SK-N-SH treated with all-trans-retinoic acid at 6 μM for 48 hours (cell line): ENCODE results near the gene MAP3K10.
A peak's percentile ranks its signal among the peaks of the same experiment; 100 is the strongest.
"Not testable (repeated sequence)": the region's sequence is repeated elsewhere in the genome, so short reads cannot be mapped to it uniquely, and the experiment has no call there.

ENCODE experiments used
- ATAC-seq: fragments of 200-7000 bp; cut with Tn5 transposase; 3 replicates; pipeline ENCODE4 v1.9.1; 2020; ENCODE audit warnings: mild to moderate bottlenecking, moderate library complexity
- ARNTL ChIP-seq: fragments of 450-650 bp; formaldehyde crosslinking; IDR thresholded peaks from 2 replicates; pipeline ENCODE4 v1.5.0; 2020; ENCODE audit warnings: low read depth, mild to moderate bottlenecking, moderate library complexity, borderline replicate concordance
- BACH2 ChIP-seq: fragments of 250-450 bp; sonication (Bioruptor Pico); IDR thresholded peaks from 2 replicates; pipeline ENCODE4 v1.9.0; 2021; ENCODE audit warnings: mild to moderate bottlenecking, borderline replicate concordance
- CSDC2 ChIP-seq: fragments of 250-450 bp; sonication (Bioruptor Pico); IDR thresholded peaks from 2 replicates; pipeline ENCODE4 v1.5.0; 2020; ENCODE audit warnings: mild to moderate bottlenecking, moderate library complexity
- ESRRG ChIP-seq: fragments of 250-450 bp; sonication (Bioruptor Pico); IDR thresholded peaks from 2 replicates; pipeline ENCODE4 v1.6.1; 2021; ENCODE audit warnings: mild to moderate bottlenecking
- GLIS3 ChIP-seq: fragments of 250-450 bp; sonication (Bioruptor Pico); IDR thresholded peaks from 2 replicates; pipeline ENCODE4 v1.5.0; 2020; ENCODE audit warnings: mild to moderate bottlenecking, moderate library complexity
- ISL1 ChIP-seq: fragments of 250-450 bp; sonication (Bioruptor Pico); IDR thresholded peaks from 2 replicates; pipeline ENCODE4 v2.1.2; 2022; ENCODE audit warnings: mild to moderate bottlenecking, moderate library complexity
- OSR1 ChIP-seq: fragments of 250-450 bp; sonication (Bioruptor Pico); IDR thresholded peaks from 2 replicates; pipeline ENCODE4 v1.8.0; 2022; ENCODE audit warnings: moderate library complexity, mild to moderate bottlenecking, inconsistent platforms
- PATZ1 ChIP-seq: fragments of 250-450 bp; sonication (Bioruptor Pico); IDR thresholded peaks from 2 replicates; pipeline ENCODE4 v1.8.0; 2020; ENCODE audit warnings: mild to moderate bottlenecking, moderate library complexity, borderline replicate concordance
- PPARA ChIP-seq: fragments of 250-450 bp; sonication (Bioruptor Pico); IDR thresholded peaks from 2 replicates; pipeline ENCODE4 v1.5.0; 2020; ENCODE audit warnings: mild to moderate bottlenecking, borderline replicate concordance
- RARB ChIP-seq: fragments of 250-450 bp; sonication (Bioruptor Pico); IDR thresholded peaks from 2 replicates; pipeline ENCODE4 v1.8.0; 2021; ENCODE audit warnings: mild to moderate bottlenecking, moderate library complexity
- SNAI2 ChIP-seq: fragments of 250-450 bp; sonication (Bioruptor Pico); IDR thresholded peaks from 2 replicates; pipeline ENCODE4 v1.5.0; 2020; ENCODE audit warnings: mild to moderate bottlenecking, moderate library complexity
- TCF4 ChIP-seq: fragments of 250-450 bp; sonication (Bioruptor Pico); IDR thresholded peaks from 2 replicates; pipeline ENCODE4 v1.8.0; 2021; ENCODE audit warnings: mild to moderate bottlenecking, moderate library complexity, borderline replicate concordance
- ZC3H10 ChIP-seq: fragments of 250-450 bp; sonication (Bioruptor Pico); IDR thresholded peaks from 2 replicates; pipeline ENCODE4 v1.5.1; 2021; ENCODE audit warnings: mild to moderate bottlenecking, moderate library complexity
- ZFP3 ChIP-seq: fragments of 250-450 bp; sonication (Bioruptor Pico); IDR thresholded peaks from 2 replicates; pipeline ENCODE4 v1.5.0; 2020; ENCODE audit warnings: mild to moderate bottlenecking, moderate library complexity
- ZFP30 ChIP-seq: fragments of 450-650 bp; formaldehyde crosslinking; IDR thresholded peaks from 2 replicates; pipeline ENCODE4 v1.5.0; 2022; ENCODE audit warnings: mild to moderate bottlenecking, moderate library complexity
- ZNF565 ChIP-seq: fragments of 450-650 bp; formaldehyde crosslinking; conservative IDR thresholded peaks from 2 replicates; pipeline ENCODE4 v1.5.0; 2020; ENCODE audit warnings: low read depth, mild to moderate bottlenecking, moderate library complexity
- ZNF70 ChIP-seq: fragments of 450-650 bp; formaldehyde crosslinking; IDR thresholded peaks from 2 replicates; pipeline ENCODE4 v1.5.0; 2020; ENCODE audit warnings: mild to moderate bottlenecking, moderate library complexity
- ZNF8 ChIP-seq: fragments of 450-650 bp; formaldehyde crosslinking; IDR thresholded peaks from 2 replicates; pipeline ENCODE4 v1.5.0; 2020; ENCODE audit warnings: mild to moderate bottlenecking, moderate library complexity
- TF ChIP-seq, protein P1 (sequence below): fragments of 250-450 bp; sonication (Bioruptor Pico); IDR thresholded peaks from 2 replicates; pipeline ENCODE4 v1.8.0; 2021; ENCODE audit warnings: low read depth, mild to moderate bottlenecking, moderate library complexity, borderline replicate concordance
- TF ChIP-seq, protein P2 (sequence below): fragments of 250-450 bp; sonication (Bioruptor Pico); IDR thresholded peaks from 2 replicates; pipeline ENCODE4 v1.5.0; 2020; ENCODE audit warnings: mild to moderate bottlenecking, moderate library complexity
- TF ChIP-seq, protein P3 (sequence below): fragments of 250-450 bp; sonication (Bioruptor Pico); IDR thresholded peaks from 2 replicates; pipeline ENCODE4 v1.5.1; 2021; ENCODE audit warnings: mild to moderate bottlenecking, moderate library complexity
- TF ChIP-seq, protein P4 (sequence below): fragments of 250-450 bp; sonication (Bioruptor Pico); IDR thresholded peaks from 2 replicates; pipeline ENCODE4 v1.5.1; 2020; ENCODE audit warnings: low read depth, mild to moderate bottlenecking, moderate library complexity

MAP3K10 gene

GRCh38 chr19:40217934-40218890 lies 27.0 kb downstream of the MAP3K10 start, which contains the start of gene TTC9B:
Gene TTC9B, minus strand, starts transcription at chr19:40218384. Its CDS starts 3 bp downstream, at chr19:40218381.
- peak; percentile 56 for ATAC-seq
- TF ChIP-seq ZFP30 (CRISPR knock-in tag), result no peak
- TF ChIP-seq, protein P1, sequence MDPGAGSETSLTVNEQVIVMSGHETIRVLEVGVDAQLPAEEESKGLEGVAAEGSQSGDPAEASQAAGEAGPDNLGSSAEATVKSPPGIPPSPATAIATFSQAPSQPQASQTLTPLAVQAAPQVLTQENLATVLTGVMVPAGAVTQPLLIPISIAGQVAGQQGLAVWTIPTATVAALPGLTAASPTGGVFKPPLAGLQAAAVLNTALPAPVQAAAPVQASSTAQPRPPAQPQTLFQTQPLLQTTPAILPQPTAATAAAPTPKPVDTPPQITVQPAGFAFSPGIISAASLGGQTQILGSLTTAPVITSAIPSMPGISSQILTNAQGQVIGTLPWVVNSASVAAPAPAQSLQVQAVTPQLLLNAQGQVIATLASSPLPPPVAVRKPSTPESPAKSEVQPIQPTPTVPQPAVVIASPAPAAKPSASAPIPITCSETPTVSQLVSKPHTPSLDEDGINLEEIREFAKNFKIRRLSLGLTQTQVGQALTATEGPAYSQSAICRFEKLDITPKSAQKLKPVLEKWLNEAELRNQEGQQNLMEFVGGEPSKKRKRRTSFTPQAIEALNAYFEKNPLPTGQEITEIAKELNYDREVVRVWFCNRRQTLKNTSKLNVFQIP (CRISPR knock-in tag), result no peak
- TF ChIP-seq, protein P2, sequence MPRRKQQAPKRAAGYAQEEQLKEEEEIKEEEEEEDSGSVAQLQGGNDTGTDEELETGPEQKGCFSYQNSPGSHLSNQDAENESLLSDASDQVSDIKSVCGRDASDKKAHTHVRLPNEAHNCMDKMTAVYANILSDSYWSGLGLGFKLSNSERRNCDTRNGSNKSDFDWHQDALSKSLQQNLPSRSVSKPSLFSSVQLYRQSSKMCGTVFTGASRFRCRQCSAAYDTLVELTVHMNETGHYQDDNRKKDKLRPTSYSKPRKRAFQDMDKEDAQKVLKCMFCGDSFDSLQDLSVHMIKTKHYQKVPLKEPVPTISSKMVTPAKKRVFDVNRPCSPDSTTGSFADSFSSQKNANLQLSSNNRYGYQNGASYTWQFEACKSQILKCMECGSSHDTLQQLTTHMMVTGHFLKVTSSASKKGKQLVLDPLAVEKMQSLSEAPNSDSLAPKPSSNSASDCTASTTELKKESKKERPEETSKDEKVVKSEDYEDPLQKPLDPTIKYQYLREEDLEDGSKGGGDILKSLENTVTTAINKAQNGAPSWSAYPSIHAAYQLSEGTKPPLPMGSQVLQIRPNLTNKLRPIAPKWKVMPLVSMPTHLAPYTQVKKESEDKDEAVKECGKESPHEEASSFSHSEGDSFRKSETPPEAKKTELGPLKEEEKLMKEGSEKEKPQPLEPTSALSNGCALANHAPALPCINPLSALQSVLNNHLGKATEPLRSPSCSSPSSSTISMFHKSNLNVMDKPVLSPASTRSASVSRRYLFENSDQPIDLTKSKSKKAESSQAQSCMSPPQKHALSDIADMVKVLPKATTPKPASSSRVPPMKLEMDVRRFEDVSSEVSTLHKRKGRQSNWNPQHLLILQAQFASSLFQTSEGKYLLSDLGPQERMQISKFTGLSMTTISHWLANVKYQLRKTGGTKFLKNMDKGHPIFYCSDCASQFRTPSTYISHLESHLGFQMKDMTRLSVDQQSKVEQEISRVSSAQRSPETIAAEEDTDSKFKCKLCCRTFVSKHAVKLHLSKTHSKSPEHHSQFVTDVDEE (CRISPR knock-in tag), result no peak
- no peak for TF ChIP-seq BACH2 (CRISPR knock-in tag)
- TF ChIP-seq ZFP3, result peak; percentile 46; the same call in 1 of the 2 replicates
- no peak for TF ChIP-seq PPARA (CRISPR knock-in tag)
- TF ChIP-seq ZNF565, result 0 out of 2 replicates have a peak, but pooled peaks have one; percentile 37
- TF ChIP-seq ESRRG (CRISPR knock-in tag), result no peak
- TF ChIP-seq CSDC2 (CRISPR knock-in tag), result no peak
- TF ChIP-seq OSR1 (CRISPR knock-in tag), result no peak
- TF ChIP-seq ZC3H10 (CRISPR knock-in tag), result no peak
- TF ChIP-seq, protein P3, sequence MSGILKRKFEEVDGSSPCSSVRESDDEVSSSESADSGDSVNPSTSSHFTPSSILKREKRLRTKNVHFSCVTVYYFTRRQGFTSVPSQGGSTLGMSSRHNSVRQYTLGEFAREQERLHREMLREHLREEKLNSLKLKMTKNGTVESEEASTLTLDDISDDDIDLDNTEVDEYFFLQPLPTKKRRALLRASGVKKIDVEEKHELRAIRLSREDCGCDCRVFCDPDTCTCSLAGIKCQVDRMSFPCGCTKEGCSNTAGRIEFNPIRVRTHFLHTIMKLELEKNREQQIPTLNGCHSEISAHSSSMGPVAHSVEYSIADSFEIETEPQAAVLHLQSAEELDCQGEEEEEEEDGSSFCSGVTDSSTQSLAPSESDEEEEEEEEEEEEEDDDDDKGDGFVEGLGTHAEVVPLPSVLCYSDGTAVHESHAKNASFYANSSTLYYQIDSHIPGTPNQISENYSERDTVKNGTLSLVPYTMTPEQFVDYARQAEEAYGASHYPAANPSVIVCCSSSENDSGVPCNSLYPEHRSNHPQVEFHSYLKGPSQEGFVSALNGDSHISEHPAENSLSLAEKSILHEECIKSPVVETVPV, result no peak
- TF ChIP-seq, all 23 proteins: peak for 2

- ATAC-seq, result not testable (repeated sequence)
These were observed 27.8 kb downstream of the MAP3K10 start for GRCh38 chr19:40219029-40219428.

- ATAC-seq, result peak; percentile 40
- TF ChIP-seq GLIS3 (CRISPR knock-in tag) (no peak), ESRRG (CRISPR knock-in tag) (no peak), PATZ1 (CRISPR knock-in tag) (no peak), ISL1 (CRISPR knock-in tag) (peak; percentile 33), BACH2 (CRISPR knock-in tag) (no peak), CSDC2 (CRISPR knock-in tag) (no peak)
- TF ChIP-seq, protein P3, result no peak
These were observed 28.6 kb downstream of the MAP3K10 start for GRCh38 chr19:40219721-40220276.

DNA sequence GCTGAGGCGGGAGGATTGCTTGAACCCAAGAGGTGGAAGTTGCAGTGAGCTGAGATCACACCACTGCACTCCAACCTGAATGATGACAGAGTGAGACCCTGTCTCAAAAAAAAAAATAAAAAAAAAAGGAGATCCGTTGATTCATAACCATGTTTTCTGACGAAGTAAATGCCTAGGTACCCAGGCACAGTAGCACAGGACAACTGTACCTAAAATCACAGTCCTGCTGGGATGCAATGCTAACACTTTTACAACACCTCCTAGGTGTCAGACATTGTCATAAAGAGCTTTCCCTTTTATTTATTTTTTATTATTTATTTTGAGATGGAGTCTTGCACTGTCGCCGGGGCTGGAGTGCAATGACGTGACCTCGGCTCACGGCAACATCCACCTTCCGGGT lies 29.4 kb downstream of the MAP3K10 start:
- ATAC-seq, result no peak
- TF ChIP-seq ZFP3, result no peak
- TF ChIP-seq, protein P4, sequence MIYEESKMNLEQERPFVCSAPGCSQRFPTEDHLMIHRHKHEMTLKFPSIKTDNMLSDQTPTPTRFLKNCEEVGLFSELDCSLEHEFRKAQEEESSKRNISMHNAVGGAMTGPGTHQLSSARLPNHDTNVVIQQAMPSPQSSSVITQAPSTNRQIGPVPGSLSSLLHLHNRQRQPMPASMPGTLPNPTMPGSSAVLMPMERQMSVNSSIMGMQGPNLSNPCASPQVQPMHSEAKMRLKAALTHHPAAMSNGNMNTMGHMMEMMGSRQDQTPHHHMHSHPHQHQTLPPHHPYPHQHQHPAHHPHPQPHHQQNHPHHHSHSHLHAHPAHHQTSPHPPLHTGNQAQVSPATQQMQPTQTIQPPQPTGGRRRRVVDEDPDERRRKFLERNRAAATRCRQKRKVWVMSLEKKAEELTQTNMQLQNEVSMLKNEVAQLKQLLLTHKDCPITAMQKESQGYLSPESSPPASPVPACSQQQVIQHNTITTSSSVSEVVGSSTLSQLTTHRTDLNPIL (CRISPR knock-in tag), result no peak
- no peak for TF ChIP-seq ZNF8 (CRISPR knock-in tag)
- no peak for TF ChIP-seq PATZ1 (CRISPR knock-in tag)
- TF ChIP-seq TCF4 (CRISPR knock-in tag), result no peak
- no peak for TF ChIP-seq OSR1 (CRISPR knock-in tag)
- TF ChIP-seq ZNF565, result no peak
- no peak for TF ChIP-seq PPARA (CRISPR knock-in tag)
- no peak for TF ChIP-seq ZNF70 (CRISPR knock-in tag)
- TF ChIP-seq SNAI2 (CRISPR knock-in tag), result no peak
- no peak for TF ChIP-seq ESRRG (CRISPR knock-in tag)
- no peak for TF ChIP-seq ARNTL (CRISPR knock-in tag)
- no peak for TF ChIP-seq RARB (CRISPR knock-in tag)
